ENCODE measurements around the gene NRXN3. TPM values are rescaled to one million over a fixed set of nuclear protein-coding genes. Genes with fewer than 3 reads are reported as not detected.

NRXN3 gene
- total RNA-seq, 1 experiment from 2014 or later, result not detected

DNA sequence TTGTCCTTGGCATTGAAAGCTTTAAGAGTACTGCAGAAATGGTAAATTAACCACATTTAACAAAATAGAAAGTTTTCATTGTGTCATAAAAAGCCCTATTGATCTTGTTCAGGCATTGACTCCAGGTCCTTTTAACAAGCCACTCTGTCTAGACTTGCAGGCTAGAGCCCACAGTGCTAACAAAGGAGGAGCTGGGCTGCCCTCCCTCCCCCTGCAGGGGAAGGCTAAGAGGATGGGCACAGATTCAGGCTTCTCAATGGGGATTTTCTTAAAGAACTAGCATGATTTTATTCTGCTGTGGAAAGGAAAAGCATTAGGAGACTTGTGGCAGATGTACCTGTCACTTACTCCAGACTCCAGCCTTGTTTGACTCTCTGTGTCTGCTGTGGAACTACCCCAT lies 463.6 kb downstream of the NRXN3 start (continued):
- TF ChIP-seq TCF7L2 (IDR thresholded peaks at IDR 0.05; ENCODE audit: borderline replicate concordance, extremely low read depth, insufficient read depth, insufficient read length), result no peak
- TF ChIP-seq, protein P1, sequence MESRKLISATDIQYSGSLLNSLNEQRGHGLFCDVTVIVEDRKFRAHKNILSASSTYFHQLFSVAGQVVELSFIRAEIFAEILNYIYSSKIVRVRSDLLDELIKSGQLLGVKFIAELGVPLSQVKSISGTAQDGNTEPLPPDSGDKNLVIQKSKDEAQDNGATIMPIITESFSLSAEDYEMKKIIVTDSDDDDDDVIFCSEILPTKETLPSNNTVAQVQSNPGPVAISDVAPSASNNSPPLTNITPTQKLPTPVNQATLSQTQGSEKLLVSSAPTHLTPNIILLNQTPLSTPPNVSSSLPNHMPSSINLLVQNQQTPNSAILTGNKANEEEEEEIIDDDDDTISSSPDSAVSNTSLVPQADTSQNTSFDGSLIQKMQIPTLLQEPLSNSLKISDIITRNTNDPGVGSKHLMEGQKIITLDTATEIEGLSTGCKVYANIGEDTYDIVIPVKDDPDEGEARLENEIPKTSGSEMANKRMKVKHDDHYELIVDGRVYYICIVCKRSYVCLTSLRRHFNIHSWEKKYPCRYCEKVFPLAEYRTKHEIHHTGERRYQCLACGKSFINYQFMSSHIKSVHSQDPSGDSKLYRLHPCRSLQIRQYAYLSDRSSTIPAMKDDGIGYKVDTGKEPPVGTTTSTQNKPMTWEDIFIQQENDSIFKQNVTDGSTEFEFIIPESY (IDR thresholded peaks at IDR 0.05; ENCODE audit: extremely low read depth, insufficient replicate concordance, low read length), result no peak
- TF ChIP-seq, protein P2, sequence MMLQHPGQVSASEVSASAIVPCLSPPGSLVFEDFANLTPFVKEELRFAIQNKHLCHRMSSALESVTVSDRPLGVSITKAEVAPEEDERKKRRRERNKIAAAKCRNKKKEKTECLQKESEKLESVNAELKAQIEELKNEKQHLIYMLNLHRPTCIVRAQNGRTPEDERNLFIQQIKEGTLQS (IDR thresholded peaks at IDR 0.05), result no peak

DNA sequence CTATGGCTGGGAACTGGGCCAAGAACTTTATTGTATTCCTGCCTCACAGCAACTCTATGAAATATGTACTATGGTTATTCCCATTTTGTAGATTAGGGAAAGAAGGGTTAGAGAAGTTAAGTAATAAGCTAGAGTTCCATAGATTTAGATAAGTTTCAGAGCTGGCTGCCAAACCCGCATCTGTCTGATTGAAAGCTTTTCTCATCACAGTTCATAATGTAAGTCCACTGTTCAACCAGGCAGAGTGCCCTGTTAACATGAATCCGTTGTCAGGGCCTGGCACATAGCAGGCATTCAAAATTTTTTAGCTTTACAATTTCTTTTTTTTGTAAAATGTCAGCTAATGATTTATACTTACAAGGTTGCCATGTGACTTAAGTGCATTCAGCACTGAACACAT lies 467.3 kb downstream of the NRXN3 start:
- Histone ChIP-seq H3K4me2 (ENCODE audit: low read length) (no peak overlapping the region), H3K79me2 (ENCODE audit: insufficient read depth, low read length) (no peaks in the 10 kb centered on the region), H3K9ac (ENCODE audit: low read length) (no peak overlapping the region), H3K27ac (ENCODE audit: low read depth, low read length) (no peak overlapping the region), H2AFZ (ENCODE audit: low read depth, low read length, poor library complexity, severe bottlenecking) (no peak overlapping the region), H3K9me3 (ENCODE audit: control insufficient read depth in 1 of 2, insufficient read depth in 1 of 2, low read depth in 1 of 2, low read length in 2 of 2) (no peaks in the 10 kb centered on the region; a peak in 1 of 4 replicates), H4K20me1 (ENCODE audit: insufficient read depth) (no peaks in the 10 kb centered on the region), H3K27me3 (ENCODE audit: insufficient read depth, low read length) (no peaks in the 10 kb centered on the region), H3K4me3 (replicated peaks in 1 of 2; ENCODE audit: low read depth in 1 of 2, low read length in 2 of 2) (no peak overlapping the region), H3K36me3 (ENCODE audit: control insufficient read depth in 1 of 2, insufficient read depth in 2 of 2, low read length in 2 of 2) (no peaks in the 10 kb centered on the region), H3K9me2 (ENCODE audit: insufficient read depth) (no peaks in the 10 kb centered on the region), H3K4me1 (ENCODE audit: control insufficient read depth in 1 of 2, insufficient read depth in 2 of 2, low read length in 2 of 2) (no peaks in the 10 kb centered on the region)
- TF ChIP-seq ELF1 (IDR thresholded peaks at IDR 0.05; ENCODE audit: borderline replicate concordance, low read depth), result no peak
- no peak for TF ChIP-seq ZNF274 (IDR thresholded peaks at IDR 0.05; ENCODE audit: low read depth, low read length)
- no peak for TF ChIP-seq EGR1 (IDR thresholded peaks at IDR 0.05; ENCODE audit: low read depth)
- no peak for TF ChIP-seq TCF7L2 (IDR thresholded peaks at IDR 0.05; ENCODE audit: borderline replicate concordance, extremely low read depth, insufficient read depth, insufficient read length)
- no peak for TF ChIP-seq JUND (IDR thresholded peaks at IDR 0.05)
- TF ChIP-seq YY1 (IDR thresholded peaks at IDR 0.05; ENCODE audit: extremely low read depth, insufficient replicate concordance, low read depth, low read length), result no peak
- TF ChIP-seq, protein P3, sequence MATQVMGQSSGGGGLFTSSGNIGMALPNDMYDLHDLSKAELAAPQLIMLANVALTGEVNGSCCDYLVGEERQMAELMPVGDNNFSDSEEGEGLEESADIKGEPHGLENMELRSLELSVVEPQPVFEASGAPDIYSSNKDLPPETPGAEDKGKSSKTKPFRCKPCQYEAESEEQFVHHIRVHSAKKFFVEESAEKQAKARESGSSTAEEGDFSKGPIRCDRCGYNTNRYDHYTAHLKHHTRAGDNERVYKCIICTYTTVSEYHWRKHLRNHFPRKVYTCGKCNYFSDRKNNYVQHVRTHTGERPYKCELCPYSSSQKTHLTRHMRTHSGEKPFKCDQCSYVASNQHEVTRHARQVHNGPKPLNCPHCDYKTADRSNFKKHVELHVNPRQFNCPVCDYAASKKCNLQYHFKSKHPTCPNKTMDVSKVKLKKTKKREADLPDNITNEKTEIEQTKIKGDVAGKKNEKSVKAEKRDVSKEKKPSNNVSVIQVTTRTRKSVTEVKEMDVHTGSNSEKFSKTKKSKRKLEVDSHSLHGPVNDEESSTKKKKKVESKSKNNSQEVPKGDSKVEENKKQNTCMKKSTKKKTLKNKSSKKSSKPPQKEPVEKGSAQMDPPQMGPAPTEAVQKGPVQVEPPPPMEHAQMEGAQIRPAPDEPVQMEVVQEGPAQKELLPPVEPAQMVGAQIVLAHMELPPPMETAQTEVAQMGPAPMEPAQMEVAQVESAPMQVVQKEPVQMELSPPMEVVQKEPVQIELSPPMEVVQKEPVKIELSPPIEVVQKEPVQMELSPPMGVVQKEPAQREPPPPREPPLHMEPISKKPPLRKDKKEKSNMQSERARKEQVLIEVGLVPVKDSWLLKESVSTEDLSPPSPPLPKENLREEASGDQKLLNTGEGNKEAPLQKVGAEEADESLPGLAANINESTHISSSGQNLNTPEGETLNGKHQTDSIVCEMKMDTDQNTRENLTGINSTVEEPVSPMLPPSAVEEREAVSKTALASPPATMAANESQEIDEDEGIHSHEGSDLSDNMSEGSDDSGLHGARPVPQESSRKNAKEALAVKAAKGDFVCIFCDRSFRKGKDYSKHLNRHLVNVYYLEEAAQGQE (IDR thresholded peaks at IDR 0.05; ENCODE audit: low read depth), result no peak
- no peak for TF ChIP-seq POLR2A (IDR thresholded peaks at IDR 0.05; ENCODE audit: borderline replicate concordance, extremely low read depth, insufficient read depth, insufficient read length)
- TF ChIP-seq SIN3A (IDR thresholded peaks at IDR 0.05; ENCODE audit: low read depth), result no peak
- intact Hi-C loops (cut with micrococcal nuclease), result no loop called here
- CTCF ChIA-PET, result no interaction called here
- no TSS peak for BruUV-seq (replicated peaks)
- ATAC-seq (no peak), DNase-seq (ENCODE audit: low read depth, low spot score) (no peak)
- RAD21 ChIA-PET (ENCODE audit: low non-redundant PET in 1 of 2, low total read pairs in 2 of 2, uncharacterized antibody in 2 of 2, unreplicated experiment in 2 of 2), result no interaction called here
- POLR2A ChIA-PET, result no interaction called here

Data from HCT116 (cell line).